ENCODE data around the gene UBQLN1. TPM values are rescaled to one million over a fixed set of nuclear protein-coding genes. Genes with fewer than 3 reads are reported as not detected.
"Not testable (repeated sequence)": the region's sequence is repeated elsewhere in the genome, so short reads cannot be mapped to it uniquely, and the experiment has no call there.

The UBQLN1 gene
- 100 to 1,000 TPM; 105 to 118 (median 117) TPM for polyA plus RNA-seq (ENCODE audit: insufficient read length in 3 of 3)
- long read RNA-seq, donor 1, full-length matches to known transcripts: 19 of 49 reads
- long read RNA-seq, donor 1, partial matches to known transcripts: 30 of 49 reads
- long read RNA-seq, donor 1, other reads (novel, unspliced or antisense): 0 of 49 reads
- long read RNA-seq, donor 2, full-length matches to known transcripts: 34 of 52 reads
- long read RNA-seq, donor 2, partial matches to known transcripts: 18 of 52 reads
- long read RNA-seq, donor 2, other reads (novel, unspliced or antisense): 0 of 52 reads
- long read RNA-seq, donor 3, full-length matches to known transcripts: 24 of 42 reads
- long read RNA-seq, donor 3, partial matches to known transcripts: 18 of 42 reads
- long read RNA-seq, donor 3, other reads (novel, unspliced or antisense): 0 of 42 reads
- long read RNA-seq, donor 4, full-length matches to known transcripts: 18 of 29 reads
- long read RNA-seq, donor 4, partial matches to known transcripts: 11 of 29 reads
- long read RNA-seq, donor 4, other reads (novel, unspliced or antisense): 0 of 29 reads
- long read RNA-seq, donor 5, full-length matches to known transcripts: 8 of 14 reads
- long read RNA-seq, donor 5, partial matches to known transcripts: 6 of 14 reads
- long read RNA-seq, donor 5, other reads (novel, unspliced or antisense): 0 of 14 reads
- long read RNA-seq, donor 6, full-length matches to known transcripts: 39 of 58 reads
- long read RNA-seq, donor 6, partial matches to known transcripts: 19 of 58 reads
- long read RNA-seq, donor 6, other reads (novel, unspliced or antisense): 0 of 58 reads
- long read RNA-seq, donor 7, full-length matches to known transcripts: 27 of 65 reads
- long read RNA-seq, donor 7, partial matches to known transcripts: 38 of 65 reads
- long read RNA-seq, donor 7, other reads (novel, unspliced or antisense): 0 of 65 reads
- long read RNA-seq, donor 8, full-length matches to known transcripts: 16 of 21 reads
- long read RNA-seq, donor 8, partial matches to known transcripts: 5 of 21 reads
- long read RNA-seq, donor 8, other reads (novel, unspliced or antisense): 0 of 21 reads
- long read RNA-seq, donor 9, full-length matches to known transcripts: 18 of 42 reads
- long read RNA-seq, donor 9, partial matches to known transcripts: 24 of 42 reads
- long read RNA-seq, donor 9, other reads (novel, unspliced or antisense): 0 of 42 reads
- long read RNA-seq, donor 10, full-length matches to known transcripts: 12 of 72 reads
- long read RNA-seq, donor 10, partial matches to known transcripts: 60 of 72 reads
- long read RNA-seq, donor 10, other reads (novel, unspliced or antisense): 0 of 72 reads
- long read RNA-seq, donor 11, full-length matches to known transcripts: 13 of 31 reads
- long read RNA-seq, donor 11, partial matches to known transcripts: 18 of 31 reads
- long read RNA-seq, donor 11, other reads (novel, unspliced or antisense): 0 of 31 reads
- long read RNA-seq, donor 12, full-length matches to known transcripts: 36 of 86 reads
- long read RNA-seq, donor 12, partial matches to known transcripts: 50 of 86 reads
- long read RNA-seq, donor 12, other reads (novel, unspliced or antisense): 0 of 86 reads
- long read RNA-seq, donor 13, full-length matches to known transcripts: 5 of 12 reads
- long read RNA-seq, donor 13, partial matches to known transcripts: 7 of 12 reads
- long read RNA-seq, donor 13, other reads (novel, unspliced or antisense): 0 of 12 reads
- long read RNA-seq, donor 14: 0 reads
- long read RNA-seq, donor 15, full-length matches to known transcripts: 36 of 54 reads
- long read RNA-seq, donor 15, partial matches to known transcripts: 18 of 54 reads
- long read RNA-seq, donor 15, other reads (novel, unspliced or antisense): 0 of 54 reads
- long read RNA-seq, donor 16, full-length matches to known transcripts: 22 of 35 reads
- long read RNA-seq, donor 16, partial matches to known transcripts: 13 of 35 reads
- long read RNA-seq, donor 16, other reads (novel, unspliced or antisense): 0 of 35 reads

DNA sequence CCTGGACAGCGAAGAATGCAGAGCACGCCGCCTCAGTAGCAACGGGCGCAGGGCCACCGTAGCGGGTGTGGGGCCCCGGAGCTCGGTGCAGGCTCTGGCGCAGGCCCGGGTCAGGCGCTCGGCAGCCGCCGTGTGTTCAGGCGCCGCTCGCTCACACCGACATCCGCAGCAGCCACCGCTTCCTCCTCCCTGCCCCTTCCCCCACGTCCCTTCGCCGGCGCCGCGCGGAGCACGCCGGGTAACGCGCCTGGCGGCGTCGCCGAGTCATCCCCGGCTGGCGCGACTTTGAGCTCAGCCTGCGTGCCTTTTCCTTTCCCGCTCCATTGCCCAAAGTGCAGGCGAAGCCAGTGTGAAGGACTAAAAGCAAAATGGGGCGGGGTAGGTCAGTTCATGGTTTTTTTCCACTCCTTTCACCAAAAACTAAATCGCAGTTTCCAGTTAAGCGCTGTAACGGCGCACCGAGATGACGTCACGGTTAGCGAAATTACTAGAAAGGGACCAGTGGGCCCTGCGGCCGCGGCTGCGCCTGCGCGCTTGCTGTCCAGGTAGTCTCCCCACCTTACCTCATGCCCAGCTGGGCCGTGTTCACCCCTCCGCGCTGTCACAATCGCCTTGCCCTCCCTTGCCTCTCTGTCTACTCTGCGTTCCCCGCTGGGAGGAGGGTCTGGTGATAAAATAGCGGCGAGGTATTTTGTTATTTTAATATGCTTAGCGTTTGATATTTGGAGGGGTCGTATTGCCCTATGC, at the start of gene UBQLN1:
Gene UBQLN1, minus strand, starts transcription at position 191 of the 747 bp plus-strand sequence. CDS start 279 bp downstream, outside the sequence.
- peak; percentile 95 for DNase-seq

DNA sequence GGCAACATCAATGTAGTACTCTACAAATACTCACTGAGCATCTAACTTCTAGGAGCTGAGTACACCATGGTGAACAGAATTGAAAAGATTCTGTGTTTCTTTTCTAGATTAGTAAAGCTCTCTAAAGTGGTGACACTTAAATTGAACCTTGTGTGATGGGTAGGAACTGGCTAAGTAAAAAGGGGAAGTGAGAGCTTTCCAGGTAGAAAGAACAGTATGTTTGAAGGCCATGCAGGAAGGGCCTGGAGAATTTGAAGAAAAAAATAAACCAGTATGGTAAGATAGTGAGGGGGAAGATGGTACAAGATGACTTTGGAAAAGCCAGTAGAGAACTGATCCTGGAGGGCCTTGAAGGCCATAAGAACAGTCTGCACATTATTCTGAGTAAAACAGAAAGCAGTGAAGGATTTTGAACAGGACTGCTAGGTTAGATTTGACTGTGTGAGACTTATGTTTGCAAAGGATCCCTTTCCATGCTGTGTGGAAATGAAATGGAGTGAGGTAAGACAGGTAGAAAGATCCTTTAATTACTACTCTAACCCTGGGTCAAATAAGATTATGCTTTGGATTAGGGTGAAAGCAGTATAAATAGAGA, 46.7 kb upstream of the UBQLN1 start:
- no peak for DNase-seq

DNA sequence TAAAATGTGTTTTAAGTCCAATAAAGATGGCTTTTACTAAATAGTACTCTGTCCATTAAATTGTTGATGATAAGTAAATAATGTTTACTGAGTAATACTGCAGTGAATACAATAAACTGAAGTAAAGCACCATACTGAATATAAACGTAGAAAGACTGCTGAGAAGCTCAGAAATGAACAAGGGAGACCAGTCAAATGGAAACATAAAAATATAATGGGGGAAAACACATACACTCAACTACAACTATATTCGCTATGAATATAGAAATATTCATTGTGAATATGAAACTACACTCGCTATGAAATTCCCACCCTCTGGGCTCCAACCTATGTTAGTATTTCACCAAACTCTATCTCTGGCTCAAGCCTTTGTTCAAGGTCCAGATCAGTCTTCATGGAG, 41.9 kb upstream of the UBQLN1 start:
- no peak for DNase-seq

DNA sequence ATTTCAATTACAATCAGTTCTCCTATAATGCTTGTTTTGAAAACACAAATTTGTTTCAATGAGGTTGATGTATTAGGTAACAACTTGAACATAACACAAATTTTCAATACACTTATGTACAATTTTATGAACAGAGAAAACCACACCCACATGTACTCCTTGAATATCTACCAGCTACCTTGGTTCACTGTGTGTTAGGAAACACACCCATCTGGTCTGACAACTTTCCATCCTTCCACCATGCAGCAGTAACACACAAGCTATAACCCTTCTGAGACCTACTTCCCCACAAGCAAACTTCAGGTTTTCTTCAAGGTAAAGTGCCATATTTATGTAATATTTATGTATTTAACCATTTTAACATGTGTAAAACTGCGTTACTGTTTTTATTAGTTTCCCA, 36.4 kb upstream of the UBQLN1 start:
- DNase-seq: no peak

DNA sequence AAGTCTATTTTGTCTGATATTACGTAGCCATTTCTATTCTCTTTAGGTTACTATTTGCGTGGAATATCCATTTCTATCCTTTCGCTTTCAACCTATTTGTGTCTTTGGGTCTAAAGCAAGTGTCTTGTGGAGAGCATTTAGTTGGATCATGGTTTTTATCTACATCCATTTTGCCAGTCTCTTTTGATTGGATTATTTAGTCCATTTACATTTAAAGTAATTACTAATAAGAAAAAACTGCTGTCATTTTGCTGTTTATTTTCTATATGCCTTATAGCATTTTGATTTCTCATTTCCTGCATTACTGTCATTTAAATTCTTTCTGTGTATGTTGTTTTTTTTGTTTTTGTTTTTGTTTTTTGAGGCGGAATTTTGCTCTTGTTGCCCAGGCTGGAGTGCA, 26.0 kb upstream of the UBQLN1 start:
- DNase-seq: no peak

DNA sequence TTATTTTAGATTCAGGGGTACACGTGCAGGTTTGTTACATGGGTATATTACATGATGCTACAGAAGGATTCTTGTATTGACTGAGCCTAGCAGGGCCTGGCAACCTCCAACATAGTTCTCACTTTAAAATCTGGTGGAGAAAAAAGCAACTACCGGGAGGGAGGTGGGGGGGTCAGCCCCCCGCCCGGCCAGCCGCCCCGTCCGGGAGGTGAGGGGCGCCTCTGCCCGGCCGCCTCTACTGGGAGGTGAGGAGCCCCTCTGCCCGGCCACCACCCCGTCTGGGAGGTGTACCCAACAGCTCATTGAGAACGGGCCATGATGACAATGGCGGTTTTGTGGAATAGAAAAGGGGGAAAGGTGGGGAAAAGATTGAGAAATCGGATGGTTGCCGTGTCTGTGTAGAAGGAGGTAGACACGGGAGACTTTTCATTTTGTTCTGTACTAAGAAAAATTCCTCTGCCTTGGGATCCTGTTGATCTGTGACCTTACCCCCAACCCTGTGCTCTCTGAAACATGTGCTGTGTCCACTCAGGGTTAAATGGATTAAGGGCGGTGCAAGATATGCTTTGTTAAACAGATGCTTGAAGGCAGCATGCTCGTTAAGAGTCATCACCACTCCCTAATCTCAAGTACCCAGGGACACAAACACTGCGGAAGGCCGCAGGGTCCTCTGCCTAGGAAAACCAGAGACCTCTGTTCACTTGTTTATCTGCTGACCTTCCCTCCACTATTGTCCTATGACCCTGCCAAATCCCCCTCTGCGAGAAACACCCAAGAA, 21.0 kb upstream of the UBQLN1 start:
- DNase-seq: not testable (repeated sequence)

DNA sequence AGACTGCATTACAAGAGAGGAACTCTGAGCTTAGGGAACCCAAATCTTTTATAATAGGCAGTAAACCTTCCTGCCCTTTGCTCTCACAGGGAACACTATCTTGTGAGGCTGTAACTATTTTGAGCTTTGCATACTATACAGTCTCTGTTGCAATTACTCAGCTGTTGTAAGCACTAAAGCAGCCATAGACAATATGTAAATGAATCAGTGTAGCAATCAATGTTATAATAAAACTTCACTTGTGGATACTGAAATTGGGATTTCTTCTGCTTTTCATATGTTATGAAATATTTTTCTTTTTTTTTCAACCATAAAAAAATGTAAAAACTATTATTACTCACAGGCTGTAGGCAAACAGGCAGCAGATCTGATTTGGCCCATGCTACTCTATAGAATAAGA, 16.7 kb upstream of the UBQLN1 start:
- DNase-seq: no peak

DNA sequence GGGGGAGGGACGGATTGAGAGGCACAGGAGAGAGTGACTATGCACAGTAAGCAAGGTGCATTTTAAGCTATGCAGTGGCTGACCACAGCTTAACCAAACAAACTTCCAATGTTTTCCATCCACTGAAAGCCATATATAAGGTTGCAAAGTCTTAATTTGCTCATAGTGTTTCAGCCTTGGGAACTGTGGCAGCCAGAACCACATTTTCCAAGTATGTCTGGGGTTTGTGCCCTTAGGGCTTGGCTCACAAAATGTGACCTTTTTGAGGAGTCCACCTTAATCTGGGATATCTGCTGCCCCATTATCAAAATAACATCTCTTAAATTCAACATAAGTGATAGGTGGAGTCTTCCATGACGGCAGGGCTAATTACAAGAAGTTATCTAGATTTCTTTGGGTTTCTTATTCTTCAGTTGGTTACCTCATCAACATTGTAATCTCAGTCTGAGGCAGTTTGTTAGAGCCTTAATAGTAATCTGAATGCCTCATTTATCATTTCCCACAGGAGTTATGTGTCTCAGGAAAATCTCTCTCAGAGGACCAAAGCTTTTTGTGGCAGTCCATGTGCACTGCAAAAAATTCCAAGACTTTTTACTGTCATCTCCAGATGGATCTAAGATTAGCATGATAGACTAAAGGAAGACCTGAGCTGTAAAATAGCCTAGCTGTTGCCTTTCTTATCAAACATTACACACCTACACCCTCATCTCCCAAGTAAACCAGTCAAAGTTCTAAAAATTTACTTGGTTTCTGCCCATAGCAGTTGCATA, 15.2 kb upstream of the UBQLN1 start:
- DNase-seq: no peak

DNA sequence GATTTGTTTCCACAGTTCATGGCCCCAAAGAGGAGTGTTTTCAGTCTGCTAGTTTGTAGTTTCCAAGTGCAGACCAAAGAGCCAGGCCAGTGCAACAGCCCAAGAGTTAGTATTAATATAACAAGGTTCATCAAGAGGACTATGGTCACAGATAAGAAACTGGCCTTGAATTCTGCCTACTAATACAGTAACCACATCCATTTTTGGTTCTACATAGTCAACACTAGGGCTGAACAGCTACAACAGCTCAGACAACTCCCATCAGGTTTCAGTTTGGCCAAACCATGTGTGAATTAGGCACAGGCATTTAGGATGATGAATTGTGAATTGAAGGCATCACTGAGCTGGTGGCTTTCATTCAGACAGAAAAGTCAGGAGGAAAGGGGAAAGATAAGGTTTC, 13.8 kb upstream of the UBQLN1 start:
- no peak for DNase-seq

DNA sequence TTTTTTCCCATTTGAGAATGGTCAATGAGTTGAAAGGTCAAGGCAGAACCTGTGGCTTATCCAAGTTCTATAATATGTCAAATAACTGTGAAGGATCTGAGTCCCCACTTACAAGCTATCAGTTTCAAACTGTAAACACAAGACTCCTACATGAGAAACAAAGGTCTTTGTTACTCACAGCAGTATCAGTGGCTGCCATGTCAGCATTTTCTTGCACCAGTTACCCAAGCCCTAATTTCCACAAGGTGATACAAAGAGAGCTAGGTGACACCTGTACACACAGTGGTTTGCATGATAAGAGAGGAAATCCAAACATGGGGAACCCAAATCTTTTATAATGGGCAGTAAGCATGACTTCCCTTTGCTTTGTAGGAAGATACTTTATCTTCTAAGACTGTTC, 8.0 kb upstream of the UBQLN1 start:
- no peak for DNase-seq

DNA sequence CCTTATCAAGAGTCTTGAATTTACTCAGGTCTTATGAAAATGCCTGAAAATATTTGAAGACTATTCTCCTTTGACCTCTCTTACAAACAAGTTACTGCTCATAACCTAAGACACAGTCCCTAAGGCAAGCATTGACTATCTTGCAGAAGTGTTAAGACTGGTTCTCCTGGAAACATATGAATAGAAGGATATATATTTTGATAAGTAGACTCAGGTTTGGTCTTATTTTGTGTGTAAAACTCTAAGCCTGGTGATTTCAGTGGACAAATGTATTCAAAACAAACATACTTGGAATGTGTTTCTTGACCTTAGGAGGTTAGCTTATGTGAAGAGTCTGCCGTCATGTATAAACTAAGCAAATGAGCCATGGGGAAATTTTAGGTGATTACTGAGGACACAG, 7.5 kb upstream of the UBQLN1 start:
- DNase-seq: no peak

DNA sequence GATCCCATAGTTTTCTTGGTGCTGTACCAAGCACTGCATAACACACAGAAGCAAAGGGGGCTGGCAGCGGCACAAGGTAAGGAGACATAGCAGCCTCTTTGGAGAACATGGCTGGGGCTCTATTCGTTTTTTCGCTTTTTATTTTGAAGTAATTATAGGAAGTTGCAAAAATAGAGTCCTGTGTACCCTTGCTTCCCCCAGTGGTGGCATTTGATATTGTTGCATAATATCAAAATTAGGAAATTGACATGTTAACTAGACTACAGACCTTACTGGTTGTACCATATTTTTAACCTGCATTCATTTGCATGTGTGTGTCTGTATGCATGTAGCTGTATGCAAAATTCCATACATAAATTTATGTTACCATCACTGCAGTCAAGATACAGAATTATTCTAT, 6.6 kb upstream of the UBQLN1 start:
- no peak for DNase-seq

DNA sequence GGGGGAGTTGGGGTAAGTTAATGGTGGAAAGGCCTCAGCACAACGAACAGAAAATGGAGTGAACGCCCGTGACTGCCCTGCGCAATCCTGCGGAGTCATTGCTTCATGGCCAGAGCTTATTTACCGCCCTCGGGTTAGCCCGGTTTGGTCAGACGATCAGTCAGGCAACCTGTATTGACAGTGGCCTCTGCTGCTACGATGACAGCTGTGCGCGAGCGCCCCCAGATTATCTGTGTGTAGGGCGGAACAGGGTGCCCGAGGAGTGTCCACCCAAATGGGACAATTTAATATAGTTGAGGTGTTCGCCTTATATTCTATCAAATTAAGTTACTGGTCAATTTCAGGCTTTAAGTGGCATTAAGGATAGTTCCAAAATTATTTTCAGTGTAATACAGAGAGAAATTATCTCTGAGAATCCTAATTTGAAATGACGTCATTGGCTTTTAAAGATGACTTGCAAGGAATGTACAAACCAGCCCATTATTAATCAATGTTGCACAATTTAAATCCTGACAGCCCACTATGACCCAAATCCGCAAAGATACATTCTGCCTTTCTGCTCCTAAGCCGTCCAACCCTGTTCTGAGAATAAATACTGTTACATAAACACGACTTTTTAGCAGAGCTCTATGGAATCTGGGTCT, 879 bp upstream of the UBQLN1 start:
- peak; percentile 44 for DNase-seq

DNA sequence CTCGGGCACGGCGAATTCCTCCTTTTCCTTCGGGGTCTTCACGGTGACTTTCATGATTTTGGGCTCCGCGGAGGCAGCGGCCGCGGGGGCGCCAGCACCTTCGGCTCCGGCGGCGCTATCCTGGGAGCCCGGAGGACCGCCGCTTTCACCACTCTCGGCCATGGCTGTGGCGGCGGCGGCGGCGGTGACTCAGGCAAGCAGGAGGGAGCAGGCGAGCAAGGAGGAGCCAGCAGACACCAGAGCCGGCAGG, 315 bp downstream of the UBQLN1 start:
- DNase-seq: no peak

DNA sequence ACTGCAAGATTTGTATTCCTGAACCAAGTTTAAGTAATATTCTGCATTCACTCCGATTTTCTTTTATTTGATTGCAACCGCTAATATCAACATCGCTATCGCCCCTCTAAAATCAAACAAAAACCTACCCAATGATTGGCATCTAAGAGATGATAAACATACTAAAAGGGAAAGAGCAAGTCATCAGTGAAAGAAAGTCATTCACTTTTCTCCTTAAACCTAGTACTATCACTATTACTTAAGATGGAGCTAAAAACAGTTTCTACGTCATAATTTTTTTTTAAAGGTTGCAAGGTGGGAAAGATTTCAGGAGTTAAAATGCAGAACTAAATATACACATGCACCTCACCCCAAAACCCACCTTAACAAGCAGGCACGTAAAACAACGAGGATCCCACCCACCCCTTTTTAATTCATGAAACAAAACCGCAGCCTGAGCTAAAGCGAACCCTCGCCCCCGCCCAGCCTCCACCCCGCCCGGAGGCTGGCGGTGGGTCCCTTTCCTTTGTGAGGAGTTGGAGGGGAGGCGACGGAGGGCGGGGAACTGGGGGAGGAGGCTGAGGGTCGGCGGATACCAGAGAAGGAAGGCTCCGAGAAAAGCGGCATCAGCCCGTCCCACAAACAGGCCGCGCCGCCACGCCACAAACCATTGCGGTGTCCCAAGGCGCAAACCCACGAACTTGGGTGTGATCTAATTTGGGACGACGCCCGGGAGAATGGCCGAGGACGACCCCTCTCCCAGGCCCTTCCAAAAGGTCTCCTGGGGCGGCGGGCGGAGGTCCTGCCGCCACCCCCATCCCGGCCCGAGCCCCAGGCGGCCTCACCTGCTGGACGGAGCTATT, 861 bp downstream of the UBQLN1 start:
- DNase-seq: peak; percentile 73

DNA sequence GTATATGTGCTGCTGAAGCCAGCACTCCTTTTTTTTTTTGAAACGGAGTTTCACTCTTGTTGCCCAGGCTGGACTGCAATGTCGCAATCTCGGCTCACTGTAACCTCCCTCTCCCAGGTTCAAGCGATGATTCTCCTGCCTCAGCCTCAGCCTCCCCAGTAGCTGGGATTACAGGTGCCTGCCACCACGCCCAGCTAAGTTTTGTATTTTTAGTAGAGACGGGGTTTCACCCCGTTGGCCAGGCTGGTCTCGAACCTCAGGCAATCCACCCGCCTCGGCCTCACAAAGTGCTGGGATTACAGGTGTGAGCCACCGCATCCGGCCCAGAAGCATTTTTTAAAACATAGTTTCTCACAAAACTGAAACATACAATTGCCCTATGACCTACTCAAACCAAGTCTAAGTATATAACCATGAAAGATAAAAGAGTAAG, 2.5 kb downstream of the UBQLN1 start:
- DNase-seq: not testable (repeated sequence)
